H1 (cell line): ENCODE measurements around the gene GPATCH4. TPM values are rescaled to one million over a fixed set of nuclear protein-coding genes. Genes with fewer than 3 reads are reported as not detected.

ENCODE experiments used
- CTCF ChIA-PET: fragments of 300-600 bp; sonication (Branson Sonifier 250); formaldehyde crosslinking; loops from one replicate; lab custom pipeline; 2021; ENCODE audit not compliant: partially characterized antibody; lab: Charles Lee
- POLR2A ChIA-PET: fragments of 300-600 bp; sonication (Branson Sonifier 250); formaldehyde crosslinking; loops from one replicate; lab custom pipeline; 2021; ENCODE audit warnings: inconsistent platforms; ENCODE audit not compliant: partially characterized antibody; lab: Charles Lee
- DNase-seq, 2 experiments: peaks; one replicate each; pipeline versions ENCODE4 v3.0.0 to v3.0.0-alpha.2; 2010 to 2022; ENCODE audit warnings: low spot score in 2 of 2, low read depth in 1 of 2, mixed read lengths in 1 of 2
- FAIRE-seq: peaks from 2 replicates; lab custom pipeline; 2011; peaks lifted over from hg19 to GRCh38; lab: Jason Lieb, UNC
- H2AFZ ChIP-seq: 2 replicates; pipeline ENCODE4 v1.8.1; 2012; ENCODE audit warnings: low read length, inconsistent platforms
- H2AK5ac ChIP-seq: 2 replicates; pipeline ENCODE4 v1.6.1; 2013; ENCODE audit warnings: low read depth, low read length
- H2BK120ac ChIP-seq: replicated peaks from 2 replicates; pipeline ENCODE3; 2013; ENCODE audit warnings: low read depth, low read length, inconsistent platforms
- H2BK12ac ChIP-seq: 2 replicates; pipeline ENCODE4 v1.6.1; 2013; ENCODE audit warnings: low read depth, low read length
- H2BK15ac ChIP-seq: 2 replicates; pipeline ENCODE4 v1.6.1; 2013; ENCODE audit warnings: low read length
- H2BK20ac ChIP-seq: 2 replicates; pipeline ENCODE4 v1.6.1; 2013; ENCODE audit warnings: low read length
- H2BK5ac ChIP-seq: 2 replicates; pipeline ENCODE4 v1.6.1; 2013; ENCODE audit warnings: low read depth, low read length
- H3K14ac ChIP-seq: 2 replicates; pipeline ENCODE4 v1.6.1; 2013; ENCODE audit warnings: inconsistent platforms; ENCODE audit not compliant: insufficient read length
- H3K18ac ChIP-seq: 2 replicates; pipeline ENCODE4 v1.6.1; 2013; ENCODE audit warnings: low read length; ENCODE audit errors: extremely low read depth
- H3K23ac ChIP-seq: 2 replicates; pipeline ENCODE4 v1.6.1; 2013; ENCODE audit warnings: inconsistent platforms; ENCODE audit not compliant: insufficient read length
- H3K23me2 ChIP-seq: 2 replicates; pipeline ENCODE4 v1.6.1; 2013; ENCODE audit warnings: low read depth, low read length
- H3K27ac ChIP-seq: 2 replicates; pipeline ENCODE4 v1.6.1; 2011; ENCODE audit warnings: low read depth, low read length, inconsistent platforms
- H3K27me3 ChIP-seq, 4 experiments: replicated peaks in 1 of 4; 1 replicate in 1 of 4; 2 replicates in 3 of 4; pipeline versions ENCODE4 v1.6.1 to v1.8.1; 2011 to 2013; ENCODE audit warnings: low read length in 3 of 4, mild to moderate bottlenecking in 3 of 4, inconsistent platforms in 2 of 4, mixed read lengths in 2 of 4, moderate library complexity in 1 of 4; ENCODE audit not compliant: control insufficient read depth in 3 of 4, insufficient read depth in 3 of 4; ENCODE audit errors: extremely low read depth in 1 of 4
- H3K36me3 ChIP-seq, 4 experiments: 2 replicates each; pipeline versions ENCODE4 v1.6.1 to v1.8.1; 2011 to 2013; ENCODE audit warnings: mild to moderate bottlenecking in 4 of 4, low read length in 3 of 4, moderate library complexity in 2 of 4, control low read depth in 1 of 4, inconsistent platforms in 1 of 4; ENCODE audit not compliant: insufficient read depth in 4 of 4, control insufficient read depth in 2 of 4
- H3K4ac ChIP-seq: replicated peaks from 2 replicates; pipeline ENCODE3; 2013; ENCODE audit warnings: low read length, low read depth, mixed read lengths, inconsistent platforms; ENCODE audit not compliant: insufficient read length
- H3K4me1 ChIP-seq, 4 experiments: replicated peaks in 1 of 4; 1 replicate in 1 of 4; 2 replicates in 3 of 4; pipeline versions ENCODE4 v1.6.1 to v1.8.1; 2011 to 2013; ENCODE audit warnings: low read length in 3 of 4, inconsistent platforms in 2 of 4, mixed read lengths in 1 of 4; ENCODE audit not compliant: insufficient read depth in 4 of 4, control insufficient read depth in 3 of 4
- H3K4me2 ChIP-seq, 2 experiments: 2 replicates each; pipeline versions ENCODE4 v1.6.1 to v1.8.1; 2011 to 2013; ENCODE audit warnings: low read depth in 2 of 2, low read length in 2 of 2, control low read depth in 1 of 2, inconsistent platforms in 1 of 2, mild to moderate bottlenecking in 1 of 2; ENCODE audit not compliant: insufficient read depth in 1 of 2
- H3K4me3 ChIP-seq, 4 experiments: fragments of 200-600, 300-600 bp in 1 of 4; sonication (generic), shearing (Covaris generic), sonication (Bioruptor Twin) in 1 of 4; 2 replicates each; pipeline versions ENCODE4 v1.5.1 to v1.8.1; 2011 to 2016; ENCODE audit warnings: low read length in 4 of 4, low read depth in 3 of 4, control low read depth in 2 of 4, inconsistent platforms in 2 of 4, mild to moderate bottlenecking in 2 of 4, mixed read lengths in 1 of 4, moderate library complexity in 1 of 4; ENCODE audit not compliant: insufficient read depth in 2 of 4; ENCODE audit errors: extremely low read depth in 1 of 4
- H3K56ac ChIP-seq: replicated peaks from 2 replicates; pipeline ENCODE3; 2013; ENCODE audit warnings: low read depth, mild to moderate bottlenecking, mixed read lengths, low read length, inconsistent platforms; ENCODE audit not compliant: insufficient read length
- H3K79me1 ChIP-seq: 2 replicates; pipeline ENCODE4 v1.6.1; 2013; ENCODE audit warnings: low read depth, low read length, control low read depth
- H3K79me2 ChIP-seq, 2 experiments: 2 replicates each; pipeline versions ENCODE4 v1.6.1 to v1.8.1; 2012 to 2013; ENCODE audit warnings: low read length in 2 of 2, mild to moderate bottlenecking in 2 of 2, inconsistent platforms in 1 of 2; ENCODE audit not compliant: insufficient read depth in 2 of 2, control insufficient read depth in 1 of 2
- H3K9ac ChIP-seq, 4 experiments: replicated peaks in 1 of 4; 1 replicate in 1 of 4; 2 replicates in 3 of 4; pipeline versions ENCODE4 v1.6.1 to v1.8.1; 2011 to 2013; ENCODE audit warnings: low read depth in 3 of 4, low read length in 3 of 4, control low read depth in 2 of 4, mild to moderate bottlenecking in 2 of 4, moderate library complexity in 2 of 4, inconsistent platforms in 1 of 4; ENCODE audit errors: extremely low read depth in 1 of 4
- H3K9me3 ChIP-seq, 2 experiments: 2 replicates each; pipeline versions ENCODE4 v1.6.1 to v1.8.1; 2012 to 2013; ENCODE audit warnings: mild to moderate bottlenecking in 2 of 2, moderate library complexity in 2 of 2, control low read depth in 1 of 2, inconsistent platforms in 1 of 2, low read depth in 1 of 2, low read length in 1 of 2, mixed read lengths in 1 of 2; ENCODE audit not compliant: insufficient read depth in 2 of 2
- H4K20me1 ChIP-seq, 2 experiments: replicated peaks in 1 of 2; 2 replicates each; pipeline versions ENCODE3 to v1.8.1; 2011 to 2013; ENCODE audit warnings: inconsistent platforms in 2 of 2, low read length in 2 of 2, mild to moderate bottlenecking in 1 of 2; ENCODE audit not compliant: insufficient read depth in 2 of 2, control insufficient read depth in 1 of 2
- H4K5ac ChIP-seq: 2 replicates; pipeline ENCODE4 v1.6.1; 2013; ENCODE audit warnings: low read length, low read depth, mixed read lengths, inconsistent platforms; ENCODE audit not compliant: insufficient read length
- H4K8ac ChIP-seq: 2 replicates; pipeline ENCODE4 v1.8.0; 2013; ENCODE audit warnings: mild to moderate bottlenecking, moderate library complexity, low read length, inconsistent platforms; ENCODE audit not compliant: insufficient read depth; ENCODE audit errors: extremely low read depth
- H4K91ac ChIP-seq: replicated peaks from 2 replicates; pipeline ENCODE3; 2013; ENCODE audit warnings: low read length, mixed read lengths, inconsistent platforms; ENCODE audit not compliant: insufficient read length
- CREB1 ChIP-seq: IDR thresholded peaks from 2 replicates; pipeline ENCODE4 v1.6.1; 2012; ENCODE audit warnings: inconsistent platforms
- KDM4A ChIP-seq: IDR thresholded peaks from one replicate; pipeline ENCODE4 v1.7.1; 2012; ENCODE audit warnings: low read depth, mild to moderate bottlenecking, moderate library complexity, low read length, inconsistent platforms; ENCODE audit not compliant: severe bottlenecking
- POLR2A ChIP-seq, 2 experiments: IDR thresholded peaks; 1 replicate in 1 of 2; 2 replicates in 1 of 2; pipeline ENCODE4 v1.6.1; 2011; ENCODE audit warnings: low read depth in 2 of 2, low read length in 2 of 2, mild to moderate bottlenecking in 2 of 2; ENCODE audit errors: control extremely low read depth in 1 of 2
- RBBP5 ChIP-seq: IDR thresholded peaks from 2 replicates; pipeline ENCODE4 v1.7.1; 2012; ENCODE audit warnings: low read depth, mild to moderate bottlenecking, inconsistent platforms, low read length, moderate library complexity, borderline replicate concordance
- RNF2 ChIP-seq: fragments of 200-900, 300-1000 bp; sonication (generic); IDR thresholded peaks from 2 replicates; pipeline ENCODE4 v1.7.1; 2016; ENCODE audit warnings: borderline replicate concordance, low read depth, mild to moderate bottlenecking, antibody characterized with exemption, low read length; ENCODE audit not compliant: poor library complexity, severe bottlenecking; ENCODE audit errors: missing control alignments
- TAF1 ChIP-seq: IDR thresholded peaks from 2 replicates; pipeline ENCODE4 v1.6.1; 2011; ENCODE audit warnings: mild to moderate bottlenecking, low read depth, low read length
- TAF7 ChIP-seq: optimal IDR thresholded peaks from 2 replicates; pipeline ENCODE3; 2011; ENCODE audit warnings: low read depth, mild to moderate bottlenecking, inconsistent platforms, low read length, moderate library complexity, borderline replicate concordance
- YY1 ChIP-seq: IDR thresholded peaks from 2 replicates; pipeline ENCODE4 v1.6.1; 2011; ENCODE audit warnings: low read depth, mild to moderate bottlenecking, low read length
- WGBS, 2 experiments: shearing (Covaris generic) in 1 of 2; methylation state at CpG; one replicate each; pipeline versions ENCODE4 v1.1.6 to v1.1.7; 2013 to 2015; ENCODE audit warnings: low lambda C conversion rate in 2 of 2, mixed read lengths in 2 of 2, inconsistent platforms in 1 of 2, low coverage in 1 of 2, missing lambda C conversion rate in 1 of 2; ENCODE audit not compliant: insufficient replicate concordance in 2 of 2, insufficient coverage in 1 of 2, insufficient read length in 1 of 2; ENCODE audit errors: extremely low coverage in 1 of 2, missing lambda C conversion rate in 1 of 2; 5-methylcytosine and 5-hydroxymethylcytosine counted together
- polyA plus RNA-seq, 7 experiments: library from polyadenylated mRNA; depleted of rRNA in 3 of 7; stranded (reverse) in 5 of 7; unstranded in 2 of 7; fragments of >200 nt in 5 of 7; fragments of 200-250 nt in 2 of 7; gene quantifications; 1 replicate in 5 of 7; 2 replicates in 1 of 7; 4 replicates in 1 of 7; pipeline versions ENCODE4 v1.2.1 to v1.2.3, GENCODE V29; 2011 to 2013; ENCODE audit warnings: missing spikeins in 2 of 7, mixed read lengths in 2 of 7
- total RNA-seq: library from RNA; stranded (reverse); fragmentation: NEBNext Ultra II Directional; extraction: Animal tissue kit (Norgen Biotek cat#: 25700); gene quantifications from 2 replicates; pipeline ENCODE4 v1.2.1, GENCODE V29; 2021
- TF ChIP-seq, protein P1 (sequence below): IDR thresholded peaks from 2 replicates; pipeline ENCODE4 v1.6.1; 2011; ENCODE audit warnings: low read depth, mild to moderate bottlenecking, low read length; ENCODE audit not compliant: insufficient read depth

GPATCH4 gene
- total and polyA plus RNA-seq, 2 of the 8 experiments (the other 6 are each of a cell fraction or from before 2014, with no cell fraction given): 20.5 to 47.9 TPM

DNA sequence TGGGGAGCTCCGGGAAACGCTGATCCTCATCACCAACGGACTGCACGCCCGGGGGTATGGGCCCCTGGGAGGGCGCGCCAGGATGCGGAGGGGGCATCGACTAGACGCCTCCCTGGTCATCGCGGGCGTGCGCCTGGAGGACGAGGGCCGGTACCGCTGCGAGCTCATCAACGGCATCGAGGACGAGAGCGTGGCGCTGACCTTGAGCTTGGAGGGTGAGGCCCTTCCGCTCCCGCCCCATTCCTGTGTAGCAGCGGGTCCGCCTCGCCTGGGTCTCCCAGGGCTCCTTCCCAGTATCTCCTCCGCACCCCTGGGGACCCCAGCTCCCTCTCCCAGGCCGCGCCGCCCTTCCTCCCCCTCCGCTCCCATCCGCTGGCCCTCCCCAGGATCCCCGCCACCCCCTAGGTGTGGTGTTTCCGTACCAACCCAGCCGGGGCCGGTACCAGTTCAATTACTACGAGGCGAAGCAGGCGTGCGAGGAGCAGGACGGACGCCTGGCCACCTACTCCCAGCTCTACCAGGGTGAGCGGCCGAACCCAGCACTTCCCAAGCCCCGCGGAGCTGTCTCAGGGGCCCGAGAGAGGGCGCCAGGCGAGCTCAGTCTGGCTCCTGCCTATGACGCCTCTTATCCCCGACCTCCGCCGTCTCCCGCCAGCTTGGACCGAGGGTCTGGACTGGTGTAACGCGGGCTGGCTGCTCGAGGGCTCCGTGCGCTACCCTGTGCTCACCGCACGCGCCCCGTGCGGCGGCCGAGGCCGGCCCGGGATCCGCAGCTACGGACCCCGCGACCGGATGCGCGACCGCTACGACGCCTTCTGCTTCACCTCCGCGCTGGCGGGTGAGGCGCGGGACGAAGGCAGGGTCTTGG lies 22.9 kb upstream of the GPATCH4 start:
- Histone ChIP-seq H3K9ac (peak overlapping the region in 1 of 4 experiments; percentile 14; a peak in 2 of 7 replicates), H2BK12ac (peak overlapping the region; percentile 92; the same call in 1 of the 2 replicates), H3K36me3 (no peaks in the 10 kb centered on the region; a peak in 1 of 8 replicates), H3K4me2 (peak overlapping the region; percentile 81 to 99), H3K4me3 (peak overlapping the region; percentile 33 to 71 (median 48)), H3K27ac (no peak overlapping the region), H3K23me2 (peaks cover 20% of the 10 kb centered on the region; the same call in 1 of the 2 replicates), H2BK15ac (peak overlapping the region; percentile 65; the same call in 1 of the 2 replicates), H2BK5ac (peak overlapping the region; percentile 39; the same call in 1 of the 2 replicates), H3K4me1 (peaks cover 0 to 9% (median 2%) of the 10 kb centered on the region in 4 experiments; a peak in 5 of 7 replicates), H4K20me1 (peaks cover 0 to 1% of the 10 kb centered on the region in 2 experiments), H3K4ac (peak overlapping the region; percentile 91), H3K27me3 (peaks cover 31 to 60% (median 45%) of the 10 kb centered on the region in 4 experiments), H2AFZ (peak overlapping the region; percentile 20; the same call in 1 of the 2 replicates), H4K91ac (peak overlapping the region; percentile 5), H3K79me2 (no peaks in the 10 kb centered on the region), H2BK120ac (no peak overlapping the region), H3K9me3 (no peaks in the 10 kb centered on the region), H3K23ac (no peak overlapping the region), H3K14ac (no peak overlapping the region), H4K5ac (no peak overlapping the region), H2BK20ac (0 out of 2 replicates have a peak overlapping the region, but pooled peaks have one; percentile 18), H2AK5ac (no peak overlapping the region), H3K79me1 (no peaks in the 10 kb centered on the region), H3K56ac (no peak overlapping the region), H4K8ac (peak overlapping the region; percentile 84), H3K18ac (peak overlapping the region; percentile 78)
- WGBS, 2 experiments: 3% methylated on average over 73 of the region's 87 CpGs; no CpG with 5 or more reads in 1 of the 2 experiments
- no peak for FAIRE-seq
- DNase-seq: peak in 1 of 2 experiments; percentile 87
- ChIA-PET CTCF (interaction anchor here (0.6 to 43.0 kb wide), 33 partner anchors 11 to 301 kb away, joined by 3 to 868 read pairs (median 4); partner anchors contain the start of genes BCAN, CRABP2, GPATCH4 and ISG20L2), POLR2A (interaction anchor here (0.6 to 5.8 kb wide), 18 partner anchors 16 to 167 kb away, joined by 3 to 46 read pairs (median 4); partner anchors contain the start of genes BCAN, NAXE and NES)
- TF ChIP-seq TAF7: peak; percentile 86
- peak; percentile 91 for TF ChIP-seq CREB1
- TF ChIP-seq RBBP5: peak; percentile 86; the same call in 1 of the 2 replicates
- 0 out of 3 replicates have a peak, but pooled peaks of 1 of the 2 experiments have one; percentile 24 for TF ChIP-seq POLR2A (IDR thresholded peaks at IDR 0.05; ENCODE audit: control extremely low read depth in 1 of 2, low read depth in 2 of 2, low read length in 2 of 2)
- TF ChIP-seq KDM4A: peak; percentile 96
- TF ChIP-seq, protein P1, sequence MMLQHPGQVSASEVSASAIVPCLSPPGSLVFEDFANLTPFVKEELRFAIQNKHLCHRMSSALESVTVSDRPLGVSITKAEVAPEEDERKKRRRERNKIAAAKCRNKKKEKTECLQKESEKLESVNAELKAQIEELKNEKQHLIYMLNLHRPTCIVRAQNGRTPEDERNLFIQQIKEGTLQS: peak; percentile 58
- TF ChIP-seq YY1: no peak; the same call in 1 of the 2 replicates
- peak; percentile 55 for TF ChIP-seq TAF1
- TF ChIP-seq RNF2: peak; percentile 55
